Cardiac muscle cell (in vitro differentiated cells and primary cell): ENCODE results near the gene RAD18. TPM values are rescaled to one million over a fixed set of nuclear protein-coding genes. Genes with fewer than 3 reads are reported as not detected.

ENCODE experiments used
- DNase-seq, 2 donors: peaks; one replicate each; pipeline versions ENCODE4 v3.0.0 to v3.0.0-alpha.2; 2010 to 2017; ENCODE audit warnings: low read depth in 1 of 2, low spot score in 1 of 2
- H3K27ac ChIP-seq: fragments of 200-600 bp; sonication (generic); 2 replicates; pipeline ENCODE4 v1.5.1; 2016
- H3K27me3 ChIP-seq: fragments of 200-600 bp; sonication (generic); 2 replicates; pipeline ENCODE4 v1.6.0; 2016; ENCODE audit warnings: control low read depth
- H3K36me3 ChIP-seq: fragments of 200-600 bp; sonication (generic); 2 replicates; pipeline ENCODE4 v1.5.1; 2016; ENCODE audit warnings: control low read depth
- H3K4me1 ChIP-seq: fragments of 200-600 bp; sonication (generic); 2 replicates; pipeline ENCODE4 v1.8.1; 2017; ENCODE audit warnings: low read depth, mild to moderate bottlenecking, mixed run types
- H3K4me3 ChIP-seq: fragments of 200-600 bp; sonication (generic); 2 replicates; pipeline ENCODE4 v1.5.1; 2016; ENCODE audit warnings: mild to moderate bottlenecking
- H3K9me3 ChIP-seq: fragments of 200-600 bp; sonication (generic); 2 replicates; pipeline ENCODE4 v1.5.1; 2017; ENCODE audit warnings: low read depth, mild to moderate bottlenecking, control low read depth
- polyA plus RNA-seq: library from polyadenylated mRNA; unstranded; fragments of >200 nt; fragmentation: Nextera tagmentation; extraction: Ambion mirVana; gene quantifications from 2 replicates; pipeline ENCODE4 v1.2.1, GENCODE V29; 2016
- total RNA-seq: library from RNA; depleted of rRNA; stranded (reverse); fragments of >200 nt; gene quantifications from 2 replicates; pipeline ENCODE4 v1.2.3, GENCODE V29; 2016
- TF ChIP-seq, protein P1 (sequence below): IDR thresholded peaks from 2 replicates; pipeline ENCODE4 v1.5.1; 2012; ENCODE audit warnings: low read depth, mild to moderate bottlenecking, low read length

The RAD18 gene
- total and polyA plus RNA-seq, 2 experiments from 2014 or later, result 5.9 to 7.8 TPM

DNA sequence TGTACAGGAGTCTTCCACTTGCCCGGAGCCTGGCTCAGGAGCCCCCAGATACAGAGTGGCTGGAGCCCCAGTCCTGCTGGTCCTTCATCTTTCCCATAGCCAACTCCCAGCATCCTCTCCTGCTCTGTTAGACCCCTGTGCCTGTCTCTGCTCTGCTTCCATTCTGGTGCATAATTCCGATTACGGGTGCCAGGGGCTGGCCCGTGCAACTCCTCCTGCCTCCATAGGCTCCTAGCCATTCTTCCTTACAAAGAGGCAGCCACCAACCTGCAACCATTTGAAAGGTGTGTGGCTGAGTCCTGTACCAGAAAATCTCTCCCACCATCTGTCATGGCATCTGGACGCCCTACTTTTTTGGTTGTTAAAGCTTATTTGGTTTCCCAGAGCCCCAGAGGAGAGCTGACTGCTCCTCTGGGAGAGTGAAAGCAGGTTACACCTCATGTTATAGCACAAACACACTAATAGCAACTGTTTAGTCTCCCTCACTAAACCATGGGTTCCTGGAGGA lies 5.2 kb upstream of the RAD18 start:
- Histone ChIP-seq H3K4me3 (no peak overlapping the region), H3K27ac (no peak overlapping the region), H3K27me3 (peaks cover 19% of the 10 kb centered on the region), H3K4me1 (no peaks in the 10 kb centered on the region), H3K36me3 (no peaks in the 10 kb centered on the region), H3K9me3 (no peaks in the 10 kb centered on the region)
- TF ChIP-seq, protein P1, sequence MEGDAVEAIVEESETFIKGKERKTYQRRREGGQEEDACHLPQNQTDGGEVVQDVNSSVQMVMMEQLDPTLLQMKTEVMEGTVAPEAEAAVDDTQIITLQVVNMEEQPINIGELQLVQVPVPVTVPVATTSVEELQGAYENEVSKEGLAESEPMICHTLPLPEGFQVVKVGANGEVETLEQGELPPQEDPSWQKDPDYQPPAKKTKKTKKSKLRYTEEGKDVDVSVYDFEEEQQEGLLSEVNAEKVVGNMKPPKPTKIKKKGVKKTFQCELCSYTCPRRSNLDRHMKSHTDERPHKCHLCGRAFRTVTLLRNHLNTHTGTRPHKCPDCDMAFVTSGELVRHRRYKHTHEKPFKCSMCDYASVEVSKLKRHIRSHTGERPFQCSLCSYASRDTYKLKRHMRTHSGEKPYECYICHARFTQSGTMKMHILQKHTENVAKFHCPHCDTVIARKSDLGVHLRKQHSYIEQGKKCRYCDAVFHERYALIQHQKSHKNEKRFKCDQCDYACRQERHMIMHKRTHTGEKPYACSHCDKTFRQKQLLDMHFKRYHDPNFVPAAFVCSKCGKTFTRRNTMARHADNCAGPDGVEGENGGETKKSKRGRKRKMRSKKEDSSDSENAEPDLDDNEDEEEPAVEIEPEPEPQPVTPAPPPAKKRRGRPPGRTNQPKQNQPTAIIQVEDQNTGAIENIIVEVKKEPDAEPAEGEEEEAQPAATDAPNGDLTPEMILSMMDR, result no peak
- DNase-seq, result no peak

- TF ChIP-seq, protein P1, result no peak
- Histone ChIP-seq H3K4me1 (peaks cover 3% of the 10 kb centered on the region), H3K36me3 (no peaks in the 10 kb centered on the region), H3K27me3 (peaks cover 19% of the 10 kb centered on the region), H3K27ac (no peak overlapping the region), H3K9me3 (no peaks in the 10 kb centered on the region), H3K4me3 (no peak overlapping the region)
- no peak for DNase-seq
Observed at GRCh38 chr3:8967553-8967952, 4.3 kb upstream of the RAD18 start.

DNA sequence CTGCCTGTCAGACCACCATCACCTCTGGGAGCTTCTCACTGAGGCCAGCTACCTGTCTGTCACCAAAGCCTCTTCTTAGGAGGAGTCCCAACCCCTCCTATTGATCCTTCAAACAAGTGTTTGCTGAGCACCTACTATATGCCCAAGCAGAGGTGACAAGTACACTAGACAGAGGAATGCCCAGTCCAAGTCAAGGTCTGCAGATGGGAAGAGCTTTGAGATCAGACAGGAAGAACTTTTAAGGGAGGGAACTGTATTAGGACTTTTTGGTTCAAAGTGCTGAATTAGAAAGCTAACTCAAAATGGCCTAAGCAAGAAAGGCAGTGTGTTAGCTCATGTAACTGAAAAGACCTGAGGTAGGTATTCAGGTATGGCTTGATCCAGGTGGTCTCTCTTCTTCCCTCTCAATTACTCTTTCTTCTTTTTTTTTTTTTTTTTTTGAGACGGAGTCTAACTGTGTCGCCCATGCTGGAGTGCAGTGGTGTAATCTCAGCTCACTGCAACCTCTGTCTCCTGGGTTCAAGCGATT lies 3.6 kb upstream of the RAD18 start:
- H3K4me3 ChIP-seq, result no peak overlapping the region
- H3K4me1 ChIP-seq, result peaks cover 9% of the 10 kb centered on the region
- H3K36me3 ChIP-seq, result no peaks in the 10 kb centered on the region
- no peaks in the 10 kb centered on the region for H3K9me3 ChIP-seq
- TF ChIP-seq, protein P1, result no peak
- no peak overlapping the region for H3K27ac ChIP-seq
- DNase-seq, result no peak
- H3K27me3 ChIP-seq, result peaks cover 19% of the 10 kb centered on the region

DNA sequence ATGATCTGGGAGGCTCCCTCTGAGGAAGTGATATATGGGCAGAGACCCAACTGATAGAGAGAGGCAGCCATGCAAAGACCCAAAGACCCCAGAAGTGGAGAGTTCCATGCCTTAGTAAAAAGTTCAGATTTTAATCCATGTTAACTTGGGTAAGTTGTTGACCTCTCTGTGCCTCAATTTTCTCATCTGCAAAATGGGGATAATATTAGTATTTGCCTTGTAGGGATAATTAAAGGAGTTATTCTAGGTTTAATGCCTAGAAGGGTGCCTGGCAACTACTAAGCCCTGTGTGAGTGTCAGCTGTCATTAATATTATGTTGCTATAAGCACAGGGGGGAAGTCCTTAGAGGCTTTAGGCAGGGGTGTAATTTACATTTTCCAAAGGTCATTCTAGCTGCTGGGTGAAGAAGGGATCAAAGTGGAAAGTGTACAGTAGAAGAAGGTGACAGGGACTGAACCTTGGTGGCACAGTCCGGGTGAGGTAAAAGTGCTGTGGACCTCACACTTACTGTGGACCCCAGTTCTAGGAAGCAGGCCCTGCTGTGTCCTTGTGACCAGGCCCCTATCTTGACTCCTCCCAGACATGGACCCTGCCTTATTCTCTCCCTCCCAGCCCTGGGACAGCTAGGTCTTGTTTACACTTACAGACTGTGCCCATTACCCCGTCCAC lies 3.0 kb upstream of the RAD18 start:
- no peak for DNase-seq

DNA sequence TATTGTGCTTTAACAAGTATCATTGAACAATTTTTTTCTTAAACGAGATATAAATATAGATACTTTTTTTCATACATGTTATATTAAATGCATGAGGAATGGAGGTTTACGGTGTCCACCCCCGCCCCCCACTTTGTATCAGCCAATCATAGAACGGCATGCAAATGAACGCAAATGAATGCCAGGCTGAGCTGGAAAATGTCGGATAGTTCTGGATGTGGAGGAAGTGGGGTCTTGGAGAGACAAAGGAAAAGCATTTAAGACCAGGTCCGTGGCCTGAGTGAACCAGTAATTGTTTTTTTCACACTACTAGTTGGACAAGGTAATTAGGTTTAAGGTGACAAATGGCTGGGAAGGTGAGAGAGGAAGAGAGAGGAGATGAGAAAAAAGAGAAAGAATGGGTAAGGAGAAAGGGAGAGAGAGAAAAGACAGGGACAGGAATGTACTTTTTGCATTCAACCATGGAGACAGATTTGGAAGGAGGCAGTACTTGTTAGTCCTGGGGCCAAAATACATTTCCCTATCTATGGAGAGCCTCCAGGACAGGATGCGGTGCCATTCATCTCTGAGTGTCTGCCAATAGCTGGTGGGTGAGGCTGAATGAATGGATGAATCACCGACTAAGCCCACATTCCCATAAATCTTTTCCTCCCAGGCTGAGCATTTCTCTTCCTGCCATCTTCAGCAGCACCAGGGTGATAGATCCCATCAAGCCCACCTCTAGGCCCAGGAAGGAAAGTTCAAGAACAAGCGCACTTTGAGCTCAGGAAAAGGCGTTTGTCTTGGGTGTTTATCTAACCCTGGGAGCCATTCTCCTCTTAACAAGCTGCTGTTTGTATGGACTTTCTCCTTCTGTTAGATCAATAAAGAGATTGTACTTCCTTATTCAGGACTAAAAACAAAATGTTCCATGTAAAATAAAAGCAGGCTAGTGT lies 1.4 kb upstream of the RAD18 start:
- H3K9me3 ChIP-seq, result no peaks in the 10 kb centered on the region
- no peaks in the 10 kb centered on the region for H3K36me3 ChIP-seq
- H3K4me3 ChIP-seq, result no peak overlapping the region
- H3K4me1 ChIP-seq, result peaks cover 11% of the 10 kb centered on the region
- peak in 1 of 2 donors; percentile 56 for DNase-seq
- H3K27me3 ChIP-seq, result peaks cover 12% of the 10 kb centered on the region
- no peak overlapping the region for H3K27ac ChIP-seq
- TF ChIP-seq, protein P1, result no peak

More for the DNA sequence above, 3.0 kb upstream of the RAD18 start:
- no peaks in the 10 kb centered on the region for H3K9me3 ChIP-seq
- TF ChIP-seq, protein P1, result no peak
- no peak overlapping the region for H3K4me3 ChIP-seq
- H3K36me3 ChIP-seq, result no peaks in the 10 kb centered on the region
- H3K4me1 ChIP-seq, result peaks cover 11% of the 10 kb centered on the region
- no peak overlapping the region for H3K27ac ChIP-seq
- H3K27me3 ChIP-seq, result peaks cover 19% of the 10 kb centered on the region
